Heart left ventricle (tissue), 13 donors: ENCODE data around the gene SERHL2.
"Not testable (repeated sequence)": the region's sequence is repeated elsewhere in the genome, so short reads cannot be mapped to it uniquely, and the experiment has no call there.

Source experiments
- POLR2A ChIP-seq, 2 donors: fragments of 450-650 bp; IDR thresholded peaks; one replicate each; pipeline ENCODE4 v1.6.1; 2017; ENCODE audit warnings: antibody characterized with exemption in 2 of 2, mild to moderate bottlenecking in 2 of 2, moderate library complexity in 2 of 2
- TF ChIP-seq, protein P1 (sequence below), 12 donors: fragments of 200-600 bp; sonication (generic) in 4 of 12; IDR thresholded peaks; one replicate each; pipeline versions ENCODE4 v1.5.0 to v1.8.0; 2018 to 2022; ENCODE audit warnings: antibody characterized with exemption in 12 of 12, mild to moderate bottlenecking in 5 of 12
- donor health status: ischemic (EF 13 %, LVEDD 7.1; RV severe dilation, severe dysfunction).
- donor health status: DM: no; HTN: yes; CAD: no.
- donor health status: DM: no; HTN: no; CAD: no.
- donor health status: ischemic (EF 25% LVEDD 6.9; RV normal size, moderate dysfunction).
- donor health status: ischemic (EF 25% LVEDD 5.7; RV mildly dilated, moderate dysfunction).
- donor health status: ischemic (EF 35%, LVEDD 5.7; RV mildly dilated, moderate dysfunction).
- donor health status: nonischemic (EF 11% LVEDD 7.7; RV severe dilation, severe dysfunction).
- donor health status: DM: yes; HTN: yes; CAD: no.
- donor health status: PGD.
- donor health status: ischemic (EF 29% LVEDD 5.4; RV normal size, mild dysfunction).
- donor health status: nonischemic (EF 23%, LVEDD 6.1; RV moderate dilation, normal function).

DNA sequence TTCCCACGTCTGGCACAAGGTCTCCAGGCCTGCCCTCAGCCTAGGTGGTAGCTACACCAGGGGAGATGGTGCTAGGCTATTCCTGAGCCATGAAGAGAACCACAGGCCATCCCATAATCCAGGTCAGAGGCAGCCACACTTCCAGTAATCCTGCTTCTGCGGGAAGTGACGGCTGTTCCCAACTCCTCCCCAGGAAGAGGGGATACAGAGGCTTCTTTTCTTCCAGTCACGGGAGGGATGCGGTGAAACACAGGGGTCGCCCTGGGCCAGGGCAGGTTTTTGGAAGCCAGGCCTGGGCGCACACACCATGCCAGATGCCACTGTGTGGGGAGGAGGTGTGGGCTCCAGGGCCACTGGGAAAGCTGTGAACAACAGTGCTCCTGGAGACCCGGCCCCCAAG lies 38.5 kb upstream of the SERHL2 start:
- TF ChIP-seq, protein P1, sequence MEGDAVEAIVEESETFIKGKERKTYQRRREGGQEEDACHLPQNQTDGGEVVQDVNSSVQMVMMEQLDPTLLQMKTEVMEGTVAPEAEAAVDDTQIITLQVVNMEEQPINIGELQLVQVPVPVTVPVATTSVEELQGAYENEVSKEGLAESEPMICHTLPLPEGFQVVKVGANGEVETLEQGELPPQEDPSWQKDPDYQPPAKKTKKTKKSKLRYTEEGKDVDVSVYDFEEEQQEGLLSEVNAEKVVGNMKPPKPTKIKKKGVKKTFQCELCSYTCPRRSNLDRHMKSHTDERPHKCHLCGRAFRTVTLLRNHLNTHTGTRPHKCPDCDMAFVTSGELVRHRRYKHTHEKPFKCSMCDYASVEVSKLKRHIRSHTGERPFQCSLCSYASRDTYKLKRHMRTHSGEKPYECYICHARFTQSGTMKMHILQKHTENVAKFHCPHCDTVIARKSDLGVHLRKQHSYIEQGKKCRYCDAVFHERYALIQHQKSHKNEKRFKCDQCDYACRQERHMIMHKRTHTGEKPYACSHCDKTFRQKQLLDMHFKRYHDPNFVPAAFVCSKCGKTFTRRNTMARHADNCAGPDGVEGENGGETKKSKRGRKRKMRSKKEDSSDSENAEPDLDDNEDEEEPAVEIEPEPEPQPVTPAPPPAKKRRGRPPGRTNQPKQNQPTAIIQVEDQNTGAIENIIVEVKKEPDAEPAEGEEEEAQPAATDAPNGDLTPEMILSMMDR (IDR thresholded peaks at IDR 0.05) = not testable (repeated sequence)
- TF ChIP-seq POLR2A (IDR thresholded peaks at IDR 0.05) = not testable (repeated sequence)
